ENCODE data around the gene SCUBE1. TPM values are rescaled to one million over a fixed set of nuclear protein-coding genes. Genes with fewer than 3 reads are reported as not detected.
A peak's percentile ranks its signal among the peaks of the same experiment; 100 is the strongest.

SCUBE1 gene
- total and polyA plus RNA-seq, 4 experiments from 2014 or later = not detected

DNA sequence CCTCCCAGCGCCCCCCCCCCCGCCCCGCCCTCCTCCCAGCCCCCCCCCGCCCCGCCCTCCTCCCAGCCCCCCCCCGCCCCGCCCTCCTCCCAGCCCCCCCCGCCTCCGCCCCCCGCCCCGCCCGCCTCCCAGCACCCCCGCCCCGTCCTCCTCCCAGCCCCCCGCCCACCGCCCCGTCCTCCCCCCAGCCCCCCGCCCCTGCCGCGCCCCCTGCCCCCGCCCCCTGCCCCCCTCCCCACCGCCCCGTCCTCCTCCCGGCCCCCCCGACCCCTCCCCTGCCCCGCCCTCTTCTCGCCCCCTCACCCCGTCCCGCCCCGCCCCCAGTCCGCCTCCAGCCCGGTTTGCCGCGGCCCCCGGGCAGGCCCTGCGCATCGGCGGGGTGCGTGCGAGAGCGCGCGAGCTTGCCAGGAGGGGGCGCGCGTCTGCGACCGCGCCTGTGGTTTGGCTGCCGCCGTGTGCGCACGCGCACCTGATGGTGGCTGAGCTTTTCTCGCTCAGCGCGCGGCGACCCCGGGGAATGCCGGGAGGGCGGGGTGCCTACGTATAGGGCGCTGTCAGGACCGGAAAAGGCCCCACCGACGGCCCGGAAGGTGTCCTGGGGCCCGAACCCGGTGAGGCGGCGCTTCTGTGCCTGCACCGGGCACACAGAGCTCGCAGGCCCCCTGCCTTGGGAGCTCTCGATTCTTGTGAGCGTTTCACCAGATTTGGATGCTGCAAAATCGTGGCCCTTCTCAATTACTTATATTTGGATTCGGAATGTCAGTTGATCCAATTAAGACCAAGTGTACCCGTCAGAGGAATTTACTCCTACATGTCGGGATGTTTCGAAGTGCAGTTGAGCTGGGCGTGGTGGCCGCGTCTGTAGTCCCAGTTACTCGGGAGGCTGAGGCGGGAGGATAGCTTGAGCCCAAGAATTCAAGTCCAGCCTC lies 155.7 kb downstream of the SCUBE1 start:
- no peaks in the 10 kb centered on the region for H3K27me3 ChIP-seq (ENCODE audit: insufficient read depth, low read length)
- intact Hi-C loops (cut with micrococcal nuclease) = loop anchor here (1.0 to 5.0 kb wide), 7 partner anchors 35 to 1515 kb away; partner anchors contain the start of genes ARFGAP3, MCAT, PACSIN2 and PRR5
- peaks cover 0 to 8% of the 10 kb centered on the region in 2 donors for H3K36me3 Mint-ChIP-seq
- ChIA-PET POLR2A (ENCODE audit: partially characterized antibody) (interaction anchor here (0.6 to 2.8 kb wide), 18 partner anchors 13 to 625 kb away, joined by 3 to 28 read pairs (median 3); partner anchors contain the start of genes ARFGAP3, EFCAB6, MCAT and PACSIN2), CTCF (ENCODE audit: partially characterized antibody) (interaction anchor here (0.7 to 2.5 kb wide), 8 partner anchors 11 to 159 kb away, joined by 3 to 10 read pairs (median 3); partner anchors contain the start of genes MCAT and TSPO)
- H3K27ac ChIP-seq (ENCODE audit: low read depth, low read length) = peak overlapping the region; percentile 96
- no peaks in the 10 kb centered on the region for H3K9me3 ChIP-seq (ENCODE audit: control insufficient read depth in 1 of 2, low read length in 2 of 2)
- H3K9me3 Mint-ChIP-seq = peaks cover 0 to 2% (median 0%) of the 10 kb centered on the region in 8 donors
- H3K27me3 Mint-ChIP-seq = peaks cover 0 to 3% of the 10 kb centered on the region in 2 donors
- H3K4me1 Mint-ChIP-seq = peaks cover 4 to 44% (median 18%) of the 10 kb centered on the region in 4 donors
- peak overlapping the region; percentile 96 to 99 (median 98) for H3K27ac Mint-ChIP-seq
- H3K4me1 ChIP-seq (ENCODE audit: insufficient read depth, low read length) = peaks cover 24% of the 10 kb centered on the region
- DNase-seq = peak; percentile 94 to 97 (median 97)
- peak overlapping the region; percentile 82 to 87 (median 83) for H3K4me3 Mint-ChIP-seq
- H3K36me3 ChIP-seq (ENCODE audit: insufficient read depth, low read length) = no peaks in the 10 kb centered on the region
- H3K4me3 ChIP-seq (ENCODE audit: low read length in 2 of 2) = peak overlapping the region; percentile 39 to 58

DNA sequence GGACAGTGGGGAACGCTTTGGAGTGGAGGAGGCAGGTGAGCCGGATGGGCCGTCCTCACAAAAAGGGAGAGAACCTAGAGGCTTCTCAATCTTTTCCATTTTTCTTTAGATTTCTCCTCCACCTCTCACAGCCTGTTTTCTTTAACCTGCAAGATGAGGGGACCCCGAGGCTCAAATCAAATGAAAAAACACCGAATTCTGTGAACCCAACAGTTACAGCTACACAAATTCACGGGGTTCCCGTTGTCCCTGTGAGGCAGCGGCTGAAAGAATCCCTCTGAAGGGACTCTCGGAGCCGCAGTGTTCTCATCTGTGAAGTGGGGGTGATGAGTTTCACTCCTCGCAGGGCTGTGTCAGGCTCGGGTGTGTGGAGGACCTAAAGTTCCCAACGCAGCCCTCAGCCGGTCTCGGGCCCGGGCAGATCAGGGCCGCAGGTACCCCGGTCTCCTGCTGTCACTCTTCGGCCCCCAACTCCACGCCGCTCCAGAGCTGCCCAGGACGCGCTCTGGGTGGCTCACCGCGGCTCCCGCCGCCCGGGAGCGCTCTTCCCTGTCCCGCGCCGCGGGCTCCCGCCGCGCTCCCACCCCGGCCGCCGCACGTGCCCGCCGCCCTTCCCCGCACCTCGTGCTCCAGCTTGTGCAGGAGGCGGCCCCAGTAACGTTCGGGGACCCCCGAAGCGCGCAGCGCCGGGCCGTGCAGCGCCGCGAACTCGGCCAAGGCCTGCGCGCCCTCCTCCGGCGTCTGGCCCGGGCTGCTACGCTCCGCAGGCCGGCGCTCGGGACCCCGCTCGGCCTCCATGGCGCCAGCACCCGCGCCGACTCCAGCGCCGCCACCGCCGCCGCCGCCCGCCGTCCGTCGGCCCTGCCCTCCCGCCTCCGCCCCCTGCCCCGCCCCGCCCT lies 156.7 kb downstream of the SCUBE1 start, which contains the start of gene TTLL12:
TSS of gene TTLL12 (minus strand) at position 863 of the 899 bp plus-strand sequence. CDS start at position 798, 65 bp downstream.
- Histone ChIP-seq H3K4me1 (ENCODE audit: insufficient read depth, low read length) (peaks cover 24% of the 10 kb centered on the region), H3K4me3 (ENCODE audit: low read length in 2 of 2) (peak within 1 kb of the TSS; percentile 58 to 64), H3K9me3 (ENCODE audit: control insufficient read depth in 1 of 2, low read length in 2 of 2) (no peaks in the 10 kb centered on the region), H3K36me3 (ENCODE audit: insufficient read depth, low read length) (no peaks in the 10 kb centered on the region), H3K27me3 (ENCODE audit: insufficient read depth, low read length) (no peaks in the 10 kb centered on the region), H3K27ac (ENCODE audit: low read depth, low read length) (peak within 1 kb of the TSS; percentile 96)
- Mint-ChIP-seq H3K9me3 (peaks cover 0 to 2% (median 0%) of the 10 kb centered on the region in 8 donors), H3K27me3 (peaks cover 0 to 2% of the 10 kb centered on the region in 2 donors), H3K36me3 (peaks cover 0 to 8% of the 10 kb centered on the region in 2 donors), H3K27ac (peak within 1 kb of the TSS; percentile 96 to 99 (median 98)), H3K4me3 (peak within 1 kb of the TSS; percentile 82 to 87 (median 83)), H3K4me1 (peaks cover 4 to 44% (median 21%) of the 10 kb centered on the region in 4 donors)
- intact Hi-C loops (cut with micrococcal nuclease) = loop anchor here (1.0 to 5.0 kb wide), 7 partner anchors 34 to 1516 kb away; partner anchors contain the start of genes ARFGAP3, MCAT, PACSIN2 and PRR5
- CTCF ChIA-PET (ENCODE audit: partially characterized antibody) = interaction anchor here (1.4 to 2.5 kb wide), 3 partner anchors 15 to 159 kb away, joined by 3 to 10 read pairs (median 7); partner anchors contain the start of gene MCAT
- POLR2A ChIA-PET (ENCODE audit: partially characterized antibody) = interaction anchor here (0.7 to 2.8 kb wide), 13 partner anchors 23 to 626 kb away, joined by 3 to 28 read pairs (median 5); partner anchors contain the start of genes ARFGAP3, EFCAB6, MCAT and PACSIN2
- peak; percentile 57 to 72 (median 66) for DNase-seq

DNA sequence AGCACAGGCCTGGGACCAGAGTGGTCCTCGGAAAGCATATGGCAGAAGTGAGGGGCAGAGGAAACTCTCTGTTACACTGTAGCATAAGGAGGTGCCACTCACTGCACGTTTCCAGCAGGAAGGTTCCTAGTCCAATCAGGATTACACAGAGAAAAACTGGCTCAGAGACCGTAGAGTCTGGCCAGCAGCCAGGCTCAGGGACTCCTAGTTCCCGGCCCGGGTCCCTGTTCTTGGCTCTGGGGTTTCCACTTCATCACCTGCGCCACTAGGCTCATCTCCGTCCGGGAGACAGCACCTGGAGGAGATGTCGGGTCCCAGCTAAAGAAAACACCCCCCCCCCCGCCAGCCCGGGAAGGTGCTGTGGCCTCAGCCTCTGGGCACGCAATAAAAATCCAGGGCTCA lies 157.3 kb downstream of the SCUBE1 start:
- Histone ChIP-seq H3K27ac (ENCODE audit: low read depth, low read length) (peak overlapping the region; percentile 69), H3K9me3 (ENCODE audit: control insufficient read depth in 1 of 2, low read length in 2 of 2) (no peaks in the 10 kb centered on the region), H3K4me1 (ENCODE audit: insufficient read depth, low read length) (peaks cover 24% of the 10 kb centered on the region), H3K36me3 (ENCODE audit: insufficient read depth, low read length) (no peaks in the 10 kb centered on the region), H3K27me3 (ENCODE audit: insufficient read depth, low read length) (no peaks in the 10 kb centered on the region), H3K4me3 (ENCODE audit: low read length in 2 of 2) (peak overlapping the region; percentile 2 to 64)
- peaks cover 0 to 8% of the 10 kb centered on the region in 2 donors for H3K36me3 Mint-ChIP-seq
- no peaks in the 10 kb centered on the region for H3K27me3 Mint-ChIP-seq
- ChIA-PET CTCF (ENCODE audit: partially characterized antibody) (no interaction called here), POLR2A (ENCODE audit: partially characterized antibody) (interaction anchor here (1.0 to 2.8 kb wide), 3 partner anchors 22 to 42 kb away, joined by 4 to 28 read pairs (median 27); partner anchors contain the start of genes MCAT and TSPO)
- H3K27ac Mint-ChIP-seq = peak overlapping the region in 3 of 7 donors; percentile 68 to 87 (median 85)
- DNase-seq = no peak
- H3K4me3 Mint-ChIP-seq = peak overlapping the region; percentile 70 to 80 (median 76)
- peaks cover 0 to 2% (median 0%) of the 10 kb centered on the region in 8 donors for H3K9me3 Mint-ChIP-seq
- intact Hi-C loops (cut with micrococcal nuclease) = loop anchor here (2.0 to 5.0 kb wide), 3 partner anchors 33 to 1516 kb away; partner anchors contain the start of genes ARFGAP3 and PRR5
- H3K4me1 Mint-ChIP-seq = peaks cover 4 to 44% (median 21%) of the 10 kb centered on the region in 4 donors

DNA sequence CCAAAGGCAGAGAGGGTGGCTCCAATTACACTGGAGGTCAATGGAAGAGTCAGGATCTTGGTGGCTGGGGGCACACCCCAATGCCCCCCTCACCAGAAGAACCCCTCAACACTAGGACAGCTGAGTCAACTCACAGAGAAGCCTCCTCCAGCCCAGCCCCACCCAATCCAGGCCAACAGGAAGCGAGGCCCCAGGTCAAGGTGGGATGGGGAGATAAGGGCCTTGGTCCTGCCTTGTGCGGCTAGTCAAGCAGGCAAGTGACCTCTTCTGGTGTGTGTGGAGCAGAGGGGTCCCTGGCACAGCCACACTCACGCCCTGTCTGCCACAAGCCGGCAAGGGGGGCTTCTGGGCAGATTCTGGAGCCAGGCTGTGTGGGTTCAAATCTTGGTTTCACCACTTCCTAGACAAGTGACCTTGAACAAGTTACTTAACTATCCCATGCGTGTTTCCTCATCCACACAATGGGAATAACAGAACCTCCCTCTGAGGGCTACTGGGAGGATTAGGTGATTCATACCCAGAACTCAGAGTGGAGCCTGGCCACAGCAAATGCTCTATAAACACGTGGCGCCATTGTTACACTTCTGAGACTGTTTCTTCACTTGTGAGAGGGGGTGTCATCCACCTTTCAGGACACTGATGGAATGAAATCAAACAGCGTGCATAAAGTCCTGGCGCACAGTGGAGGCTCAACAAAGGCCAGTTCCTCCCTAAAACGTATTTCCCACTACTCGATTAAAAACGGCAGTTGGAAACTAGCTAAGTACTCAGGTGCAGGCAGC lies 159.5 kb downstream of the SCUBE1 start:
- CTCF ChIA-PET (ENCODE audit: partially characterized antibody) = no interaction called here
- Histone ChIP-seq H3K36me3 (ENCODE audit: insufficient read depth, low read length) (peaks cover 12% of the 10 kb centered on the region), H3K27ac (ENCODE audit: low read depth, low read length) (no peak overlapping the region), H3K9me3 (ENCODE audit: control insufficient read depth in 1 of 2, low read length in 2 of 2) (no peaks in the 10 kb centered on the region), H3K4me1 (ENCODE audit: insufficient read depth, low read length) (peaks cover 24% of the 10 kb centered on the region), H3K4me3 (ENCODE audit: low read length in 2 of 2) (no peak overlapping the region), H3K27me3 (ENCODE audit: insufficient read depth, low read length) (no peaks in the 10 kb centered on the region)
- POLR2A ChIA-PET (ENCODE audit: partially characterized antibody) = no interaction called here
- Mint-ChIP-seq H3K27ac (peak overlapping the region in 2 of 7 donors; percentile 70 to 87), H3K36me3 (peaks cover 4 to 18% of the 10 kb centered on the region in 2 donors), H3K9me3 (peaks cover 0 to 2% (median 0%) of the 10 kb centered on the region in 8 donors), H3K4me3 (peak overlapping the region in 1 of 8 donors; percentile 45), H3K4me1 (peaks cover 4 to 37% (median 18%) of the 10 kb centered on the region in 4 donors), H3K27me3 (no peaks in the 10 kb centered on the region)
- intact Hi-C loops (cut with micrococcal nuclease) = no loop called here
- peak in 1 of 5 donors; percentile 19 for DNase-seq

DNA sequence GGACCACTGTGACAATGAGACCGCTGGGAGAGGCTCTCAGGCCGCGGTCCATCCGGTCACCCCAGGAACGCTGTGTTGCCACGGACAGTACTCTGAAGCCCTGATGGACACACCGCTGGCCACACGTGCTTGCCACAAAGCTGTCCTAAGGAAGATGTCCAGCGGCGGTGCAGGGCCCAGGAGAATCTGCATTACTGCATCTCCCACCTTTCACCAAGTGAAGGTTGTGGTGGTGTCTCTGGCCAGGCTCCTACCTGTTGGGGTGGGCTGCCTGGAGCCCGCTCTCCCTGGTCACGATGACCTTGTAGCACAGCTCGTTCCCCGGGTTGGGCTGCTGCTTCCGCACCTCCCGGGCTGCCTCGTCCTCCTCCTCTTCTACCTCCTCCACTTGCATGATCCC lies 160.4 kb downstream of the SCUBE1 start:
- intact Hi-C loops (cut with micrococcal nuclease) = no loop called here
- CTCF ChIA-PET (ENCODE audit: partially characterized antibody) = no interaction called here

DNA sequence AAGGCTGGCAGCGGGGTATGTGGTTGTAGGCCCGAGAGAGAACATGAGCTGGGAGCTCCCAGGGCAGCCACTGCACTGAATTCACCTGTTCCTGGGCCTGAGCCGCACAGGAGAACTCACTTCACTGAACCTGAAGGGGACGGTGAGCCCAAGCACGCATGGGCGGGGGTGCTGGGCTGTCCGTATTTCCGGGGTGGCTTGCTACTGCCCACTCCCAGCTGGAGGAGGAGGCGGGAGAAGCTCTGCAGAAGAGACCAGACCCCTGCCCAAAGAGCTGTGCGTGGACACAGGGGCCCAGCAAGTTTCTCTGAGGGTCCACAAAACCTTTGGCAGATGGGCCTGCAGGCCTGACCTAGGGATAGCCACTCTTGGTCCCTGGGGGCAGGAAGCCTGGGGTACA lies 161.1 kb downstream of the SCUBE1 start:
- Mint-ChIP-seq H3K36me3 (peaks cover 6 to 13% of the 10 kb centered on the region in 2 donors), H3K4me1 (peaks cover 4 to 29% (median 12%) of the 10 kb centered on the region in 4 donors), H3K27me3 (no peaks in the 10 kb centered on the region), H3K27ac (no peak overlapping the region), H3K4me3 (no peak overlapping the region), H3K9me3 (peaks cover 0 to 2% (median 0%) of the 10 kb centered on the region in 8 donors)
- H3K9me3 ChIP-seq (ENCODE audit: control insufficient read depth in 1 of 2, low read length in 2 of 2) = no peaks in the 10 kb centered on the region
- no peak for DNase-seq
- no peak overlapping the region for H3K4me3 ChIP-seq (ENCODE audit: low read length in 2 of 2)
- H3K27ac ChIP-seq (ENCODE audit: low read depth, low read length) = no peak overlapping the region
- ChIA-PET POLR2A (ENCODE audit: partially characterized antibody) (no interaction called here), CTCF (ENCODE audit: partially characterized antibody) (no interaction called here)
- H3K36me3 ChIP-seq (ENCODE audit: insufficient read depth, low read length) = peaks cover 13% of the 10 kb centered on the region
- H3K27me3 ChIP-seq (ENCODE audit: insufficient read depth, low read length) = no peaks in the 10 kb centered on the region
- intact Hi-C loops (cut with micrococcal nuclease) = no loop called here
- H3K4me1 ChIP-seq (ENCODE audit: insufficient read depth, low read length) = peaks cover 16% of the 10 kb centered on the region

More for the DNA sequence above, 160.4 kb downstream of the SCUBE1 start:
- peaks cover 6 to 16% of the 10 kb centered on the region in 2 donors for H3K36me3 Mint-ChIP-seq
- peak overlapping the region in 2 of 7 donors; percentile 55 to 57 for H3K27ac Mint-ChIP-seq
- peak in 1 of 5 donors; percentile 36 for DNase-seq
- peaks cover 4 to 31% (median 14%) of the 10 kb centered on the region in 4 donors for H3K4me1 Mint-ChIP-seq
- Histone ChIP-seq H3K9me3 (ENCODE audit: control insufficient read depth in 1 of 2, low read length in 2 of 2) (no peaks in the 10 kb centered on the region), H3K4me3 (ENCODE audit: low read length in 2 of 2) (no peak overlapping the region), H3K4me1 (ENCODE audit: insufficient read depth, low read length) (peaks cover 18% of the 10 kb centered on the region), H3K36me3 (ENCODE audit: insufficient read depth, low read length) (peaks cover 13% of the 10 kb centered on the region), H3K27ac (ENCODE audit: low read depth, low read length) (no peak overlapping the region), H3K27me3 (ENCODE audit: insufficient read depth, low read length) (no peaks in the 10 kb centered on the region)
- H3K27me3 Mint-ChIP-seq = no peaks in the 10 kb centered on the region
- POLR2A ChIA-PET (ENCODE audit: partially characterized antibody) = no interaction called here
- H3K9me3 Mint-ChIP-seq = peaks cover 0 to 2% (median 0%) of the 10 kb centered on the region in 8 donors
- no peak overlapping the region for H3K4me3 Mint-ChIP-seq

Data from CD4-positive, alpha-beta memory T cell (primary cell).